ENCODE results near the gene LCE4A.

The LCE4A gene

GRCh38 chr1:152745765-152746444, 37.9 kb downstream of the LCE4A start:
- no peak for DNase-seq

GRCh38 chr1:152747831-152748230, 39.9 kb downstream of the LCE4A start:
- no peak for DNase-seq

GRCh38 chr1:152752225-152752624, 44.3 kb downstream of the LCE4A start:
- no peak for DNase-seq

GRCh38 chr1:152753586-152753985, 45.6 kb downstream of the LCE4A start:
- no peak for DNase-seq

- no peak for DNase-seq
These were observed 48.9 kb downstream of the LCE4A start for GRCh38 chr1:152756872-152757271.

- no peak for DNase-seq
These were observed 49.8 kb downstream of the LCE4A start, which contains the start of gene KPRP for GRCh38 chr1:152757747-152758146. TSS of gene KPRP (plus strand) at chr1:152758025. CDS start at chr1:152759589, 1,564 bp downstream.

- DNase-seq = no peak
These were observed 50.7 kb downstream of the LCE4A start for GRCh38 chr1:152758636-152759035.

Measured in effector CD8-positive, alpha-beta T cell (primary cell).